ENCODE measurements around the gene OLFM2.
"Not testable (repeated sequence)": the region's sequence is repeated elsewhere in the genome, so short reads cannot be mapped to it uniquely, and the experiment has no call there.

Gene OLFM2

DNA sequence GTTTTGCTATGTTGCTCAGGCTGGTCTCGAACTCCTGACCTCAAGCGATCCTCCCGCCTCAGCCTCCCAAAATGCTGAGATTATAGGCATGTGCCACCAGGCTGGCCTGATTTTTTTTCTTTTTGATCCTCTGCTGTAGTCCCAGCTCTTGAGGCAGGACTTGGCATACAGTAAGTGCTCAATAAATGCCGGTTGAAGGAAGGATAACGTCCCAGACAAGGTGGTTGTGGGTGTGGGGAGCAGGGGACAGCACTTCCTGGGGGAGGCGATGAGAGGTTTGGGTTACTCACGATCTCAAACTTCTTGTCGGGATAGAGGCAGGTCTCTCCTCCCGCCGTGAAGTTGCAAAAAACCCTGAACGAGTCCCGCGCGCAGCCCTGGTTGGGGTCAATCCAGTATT is 29.7 kb upstream of the OLFM2 start:
- Histone ChIP-seq H3K4me3 (ENCODE audit: low read depth in 1 of 5, low read length in 5 of 5) (no peak overlapping the region), H3K9me3 (ENCODE audit: control insufficient read depth in 5 of 5, low read length in 5 of 5) (no peaks in the 10 kb centered on the region), H3K27me3 (ENCODE audit: control insufficient read depth in 5 of 5, insufficient read depth in 4 of 5, low read length in 5 of 5) (peaks cover 0 to 6% (median 0%) of the 10 kb centered on the region in 5 donors), H3K4me1 (ENCODE audit: control insufficient read depth in 5 of 5, insufficient read depth in 5 of 5, low read length in 5 of 5) (no peaks in the 10 kb centered on the region), H3K36me3 (ENCODE audit: control insufficient read depth in 5 of 5, insufficient read depth in 5 of 5, low read length in 5 of 5) (peaks cover 3 to 90% (median 56%) of the 10 kb centered on the region in 5 donors), H3K9ac (ENCODE audit: low read length in 5 of 5) (no peak overlapping the region), H3K27ac (ENCODE audit: low read depth, low read length) (no peak overlapping the region)

DNA sequence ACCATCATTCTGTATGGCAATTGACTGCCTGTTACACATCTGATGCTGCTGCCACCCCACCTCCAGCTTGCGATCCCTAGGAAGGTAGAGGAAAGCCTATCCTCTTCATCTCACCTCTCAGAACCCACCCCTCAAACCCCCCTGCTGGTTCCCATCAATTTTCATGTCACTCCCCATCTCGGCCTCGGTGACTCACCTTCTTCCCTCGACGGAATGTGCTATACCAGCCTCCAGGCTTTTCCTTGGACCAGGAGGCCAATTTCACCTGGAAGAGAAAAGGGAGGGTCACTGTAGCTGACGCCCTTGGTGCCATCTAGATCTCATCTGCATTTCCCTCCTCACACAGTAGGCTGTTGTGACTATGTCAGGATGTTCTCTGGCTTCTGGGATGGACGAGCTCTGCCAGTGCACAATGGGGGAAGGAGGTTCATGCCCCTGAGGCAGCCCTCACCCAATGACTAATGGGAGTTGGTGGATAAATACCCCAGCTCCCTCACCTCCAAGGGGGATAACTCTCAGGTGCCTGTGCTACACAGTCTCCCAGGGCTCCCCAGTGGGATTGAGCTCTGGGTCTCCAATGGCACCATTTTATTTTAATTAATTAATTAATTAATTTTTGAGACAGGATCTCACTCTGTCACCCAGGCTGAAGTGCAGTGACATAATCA is 26.4 kb upstream of the OLFM2 start:
- Histone ChIP-seq H3K4me3 (ENCODE audit: low read depth in 1 of 5, low read length in 5 of 5) (no peak overlapping the region), H3K27ac (ENCODE audit: low read depth, low read length) (no peak overlapping the region), H3K36me3 (ENCODE audit: control insufficient read depth in 5 of 5, insufficient read depth in 5 of 5, low read length in 5 of 5) (peaks cover 3 to 80% (median 44%) of the 10 kb centered on the region in 5 donors), H3K27me3 (ENCODE audit: control insufficient read depth in 5 of 5, insufficient read depth in 4 of 5, low read length in 5 of 5) (peaks cover 0 to 6% (median 0%) of the 10 kb centered on the region in 5 donors), H3K9me3 (ENCODE audit: control insufficient read depth in 5 of 5, low read length in 5 of 5) (no peaks in the 10 kb centered on the region), H3K9ac (ENCODE audit: low read length in 5 of 5) (no peak overlapping the region), H3K4me1 (ENCODE audit: control insufficient read depth in 5 of 5, insufficient read depth in 5 of 5, low read length in 5 of 5) (peaks cover 0 to 4% (median 0%) of the 10 kb centered on the region in 5 donors)

DNA sequence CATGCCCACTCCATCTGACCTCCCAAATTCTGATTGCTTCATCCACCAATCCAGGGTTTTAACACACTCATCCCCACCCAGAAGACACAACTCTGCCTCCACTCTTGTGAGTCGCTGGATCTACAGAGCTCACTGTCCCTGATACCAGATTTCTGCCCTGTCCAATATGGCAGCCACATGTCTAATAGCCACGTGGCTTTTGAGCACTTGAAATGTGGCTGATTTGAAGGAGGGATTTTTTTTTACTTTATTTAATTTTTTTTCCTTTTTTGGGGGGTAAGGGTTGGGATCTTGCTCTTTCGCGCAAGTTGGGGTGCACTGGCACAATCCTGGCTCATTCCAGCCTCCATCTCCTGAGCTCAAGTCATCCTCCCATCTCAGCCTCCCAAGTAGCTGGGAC is 24.8 kb upstream of the OLFM2 start:
- Histone ChIP-seq H3K36me3 (ENCODE audit: control insufficient read depth in 5 of 5, insufficient read depth in 5 of 5, low read length in 5 of 5) (peaks cover 0 to 63% (median 35%) of the 10 kb centered on the region in 5 donors), H3K27me3 (ENCODE audit: control insufficient read depth in 5 of 5, insufficient read depth in 4 of 5, low read length in 5 of 5) (no peaks in the 10 kb centered on the region)

DNA sequence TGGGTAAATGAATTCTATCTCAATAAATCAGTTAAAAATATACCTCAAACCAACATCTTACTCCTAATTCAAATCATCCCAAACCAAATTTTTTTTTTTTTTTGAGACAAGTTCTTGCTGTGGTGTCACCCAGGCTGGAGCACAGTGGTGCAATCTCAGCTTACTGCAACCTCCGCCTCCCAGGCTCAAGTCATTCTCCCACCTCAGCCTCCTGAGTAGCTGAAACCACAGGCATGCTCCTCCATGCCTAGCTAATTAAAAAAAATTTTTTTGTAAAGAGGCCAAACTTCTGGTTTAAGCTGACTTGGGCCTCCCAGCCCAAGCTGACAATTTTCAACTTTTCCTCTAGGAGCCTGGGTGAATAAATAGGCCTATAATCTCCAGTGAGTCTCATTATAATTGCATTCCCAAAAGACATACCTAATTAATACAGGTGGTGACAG is 22.1 kb upstream of the OLFM2 start:
- H3K4me3 ChIP-seq (ENCODE audit: low read depth in 1 of 5, low read length in 5 of 5): no peak overlapping the region
- H3K27me3 ChIP-seq (ENCODE audit: control insufficient read depth in 5 of 5, insufficient read depth in 4 of 5, low read length in 5 of 5): no peaks in the 10 kb centered on the region
- no peak overlapping the region for H3K27ac ChIP-seq (ENCODE audit: low read depth, low read length)
- peaks cover 0 to 4% (median 0%) of the 10 kb centered on the region in 5 donors for H3K4me1 ChIP-seq (ENCODE audit: control insufficient read depth in 5 of 5, insufficient read depth in 5 of 5, low read length in 5 of 5)
- H3K36me3 ChIP-seq (ENCODE audit: control insufficient read depth in 5 of 5, insufficient read depth in 5 of 5, low read length in 5 of 5): peaks cover 0 to 42% (median 26%) of the 10 kb centered on the region in 5 donors
- no peak overlapping the region for H3K9ac ChIP-seq (ENCODE audit: low read length in 5 of 5)
- no peaks in the 10 kb centered on the region for H3K9me3 ChIP-seq (ENCODE audit: control insufficient read depth in 5 of 5, low read length in 5 of 5)

More for the DNA sequence above, 24.8 kb upstream of the OLFM2 start:
- Histone ChIP-seq H3K9ac (ENCODE audit: low read length in 5 of 5) (no peak overlapping the region), H3K9me3 (ENCODE audit: control insufficient read depth in 5 of 5, low read length in 5 of 5) (no peaks in the 10 kb centered on the region), H3K4me3 (ENCODE audit: low read depth in 1 of 5, low read length in 5 of 5) (no peak overlapping the region), H3K27ac (ENCODE audit: low read depth, low read length) (no peak overlapping the region), H3K4me1 (ENCODE audit: control insufficient read depth in 5 of 5, insufficient read depth in 5 of 5, low read length in 5 of 5) (peaks cover 0 to 4% (median 0%) of the 10 kb centered on the region in 5 donors)

DNA sequence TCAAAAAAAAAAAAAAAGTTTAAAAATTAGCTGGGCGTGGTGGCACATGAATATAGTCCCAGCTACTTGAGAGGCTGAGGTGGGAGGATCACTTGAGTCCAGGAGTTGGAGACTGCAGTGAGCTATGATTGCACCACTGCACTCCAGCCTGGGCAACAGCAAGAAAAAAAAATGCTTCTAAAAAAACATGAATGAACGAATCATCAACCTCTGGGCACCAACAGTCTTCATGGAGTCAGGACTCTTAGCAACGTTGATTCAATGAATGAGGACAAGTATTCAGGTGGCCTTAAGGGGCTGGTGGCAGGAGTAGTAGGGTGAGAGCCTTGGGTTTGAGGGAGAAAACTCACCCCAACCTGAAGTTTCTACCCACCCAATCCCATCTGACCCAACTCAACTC is 20.6 kb upstream of the OLFM2 start:
- no peak overlapping the region for H3K9ac ChIP-seq (ENCODE audit: low read length in 5 of 5)
- H3K36me3 ChIP-seq (ENCODE audit: control insufficient read depth in 5 of 5, insufficient read depth in 5 of 5, low read length in 5 of 5): peaks cover 0 to 29% (median 17%) of the 10 kb centered on the region in 5 donors
- H3K4me1 ChIP-seq (ENCODE audit: control insufficient read depth in 5 of 5, insufficient read depth in 5 of 5, low read length in 5 of 5): peaks cover 0 to 10% (median 5%) of the 10 kb centered on the region in 5 donors
- no peak overlapping the region for H3K27ac ChIP-seq (ENCODE audit: low read depth, low read length)
- no peak overlapping the region for H3K4me3 ChIP-seq (ENCODE audit: low read depth in 1 of 5, low read length in 5 of 5)
- H3K27me3 ChIP-seq (ENCODE audit: control insufficient read depth in 5 of 5, insufficient read depth in 4 of 5, low read length in 5 of 5): no peaks in the 10 kb centered on the region
- H3K9me3 ChIP-seq (ENCODE audit: control insufficient read depth in 5 of 5, low read length in 5 of 5): no peaks in the 10 kb centered on the region

DNA sequence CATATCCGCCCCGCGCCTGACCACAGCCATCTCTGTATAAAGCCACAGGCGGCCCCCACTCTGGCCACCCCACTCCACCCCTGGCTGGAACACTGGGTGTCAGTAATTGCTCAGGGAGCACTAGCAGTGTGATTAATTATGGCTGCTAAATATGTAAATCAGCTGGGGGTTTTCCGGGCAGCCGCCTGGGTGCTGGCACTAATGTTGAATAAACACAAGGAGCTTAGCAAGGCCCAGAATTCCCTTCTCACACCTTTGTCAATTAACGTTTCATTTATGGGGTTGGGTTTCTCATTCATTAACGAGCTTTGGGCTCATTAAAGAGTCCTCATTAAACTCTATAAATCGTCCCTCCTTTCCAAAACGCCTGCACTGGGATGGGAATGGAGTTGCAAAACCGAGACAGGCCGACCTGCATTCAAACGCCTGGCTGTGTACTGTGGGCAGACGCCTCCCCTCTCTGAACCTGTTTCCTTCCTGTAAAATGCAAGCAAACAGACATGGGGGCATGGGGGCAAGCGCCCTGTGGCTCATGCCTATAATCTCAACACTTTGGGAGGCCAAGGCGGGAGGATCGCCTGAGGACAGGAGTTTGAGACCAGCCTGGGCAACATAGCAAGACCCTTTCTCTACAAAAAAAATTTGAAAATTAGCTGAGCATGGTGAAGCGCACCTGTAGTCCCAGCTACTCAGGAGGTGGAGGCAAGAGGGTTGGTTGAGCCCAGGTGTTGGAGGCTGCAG is 17.7 kb upstream of the OLFM2 start:
- Histone ChIP-seq H3K27ac (ENCODE audit: low read depth, low read length) (peak overlapping the region; percentile 75), H3K9ac (ENCODE audit: low read length in 5 of 5) (no peak overlapping the region), H3K9me3 (ENCODE audit: control insufficient read depth in 5 of 5, low read length in 5 of 5) (no peaks in the 10 kb centered on the region), H3K4me3 (ENCODE audit: low read depth in 1 of 5, low read length in 5 of 5) (no peak overlapping the region), H3K4me1 (ENCODE audit: control insufficient read depth in 5 of 5, insufficient read depth in 5 of 5, low read length in 5 of 5) (peaks cover 0 to 10% (median 5%) of the 10 kb centered on the region in 5 donors), H3K36me3 (ENCODE audit: control insufficient read depth in 5 of 5, insufficient read depth in 5 of 5, low read length in 5 of 5) (peaks cover 0 to 6% (median 3%) of the 10 kb centered on the region in 5 donors), H3K27me3 (ENCODE audit: control insufficient read depth in 5 of 5, insufficient read depth in 4 of 5, low read length in 5 of 5) (no peaks in the 10 kb centered on the region)

DNA sequence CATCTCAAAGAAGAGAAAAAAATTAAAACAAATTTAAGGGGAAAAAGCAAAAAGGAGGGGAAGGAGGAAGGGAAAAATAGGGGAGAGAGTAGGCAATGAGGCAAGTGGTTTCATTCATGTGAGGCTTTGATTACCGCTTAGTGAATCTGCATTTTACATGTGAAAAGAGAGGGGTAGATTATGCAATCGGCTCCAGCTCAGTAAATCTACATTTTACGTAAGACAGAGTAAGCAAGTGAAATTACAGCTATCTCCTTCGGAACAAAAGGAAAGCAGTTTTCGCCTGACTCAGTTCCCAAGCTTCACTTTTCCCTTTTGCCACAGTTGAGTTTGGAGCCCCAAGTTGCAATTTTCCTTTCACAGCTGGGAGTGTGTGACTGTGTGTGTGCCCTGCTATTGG is 16.0 kb upstream of the OLFM2 start:
- peak overlapping the region; percentile 75 for H3K27ac ChIP-seq (ENCODE audit: low read depth, low read length)
- H3K36me3 ChIP-seq (ENCODE audit: control insufficient read depth in 5 of 5, insufficient read depth in 5 of 5, low read length in 5 of 5): no peaks in the 10 kb centered on the region
- H3K4me3 ChIP-seq (ENCODE audit: low read depth in 1 of 5, low read length in 5 of 5): no peak overlapping the region
- peaks cover 0 to 3% (median 0%) of the 10 kb centered on the region in 5 donors for H3K27me3 ChIP-seq (ENCODE audit: control insufficient read depth in 5 of 5, insufficient read depth in 4 of 5, low read length in 5 of 5)
- H3K9ac ChIP-seq (ENCODE audit: low read length in 5 of 5): peak overlapping the region in 1 of 5 donors; percentile 12
- peaks cover 0 to 3% (median 0%) of the 10 kb centered on the region in 5 donors for H3K9me3 ChIP-seq (ENCODE audit: control insufficient read depth in 5 of 5, low read length in 5 of 5)
- peaks cover 5 to 23% (median 15%) of the 10 kb centered on the region in 5 donors for H3K4me1 ChIP-seq (ENCODE audit: control insufficient read depth in 5 of 5, insufficient read depth in 5 of 5, low read length in 5 of 5)

DNA sequence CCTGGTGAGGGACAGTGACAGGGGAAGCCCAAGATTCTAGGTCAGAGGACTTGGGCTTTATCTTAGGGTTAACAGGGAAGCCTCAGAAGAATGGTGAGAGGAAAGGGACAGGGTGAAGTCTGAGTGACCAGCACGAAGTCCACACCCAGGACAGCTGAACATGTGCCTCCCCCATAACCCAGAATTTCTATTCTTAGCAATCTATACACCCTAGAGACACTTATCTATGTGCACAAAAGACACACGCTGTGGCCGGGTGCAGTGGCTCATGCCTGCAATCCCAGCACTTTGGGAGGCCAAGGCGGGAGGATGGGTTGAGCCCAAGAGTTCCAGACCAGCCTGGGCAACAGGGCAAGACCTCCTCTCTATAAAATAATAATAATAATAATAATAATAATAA is 11.1 kb upstream of the OLFM2 start:
- Histone ChIP-seq H3K4me3 (ENCODE audit: low read depth in 1 of 5, low read length in 5 of 5) (peak overlapping the region in 1 of 5 donors; percentile 26), H3K9me3 (ENCODE audit: control insufficient read depth in 5 of 5, low read length in 5 of 5) (peaks cover 0 to 9% (median 1%) of the 10 kb centered on the region in 5 donors), H3K9ac (ENCODE audit: low read length in 5 of 5) (no peak overlapping the region), H3K27me3 (ENCODE audit: control insufficient read depth in 5 of 5, insufficient read depth in 4 of 5, low read length in 5 of 5) (peaks cover 0 to 9% (median 0%) of the 10 kb centered on the region in 5 donors), H3K27ac (ENCODE audit: low read depth, low read length) (peak overlapping the region; percentile 76), H3K4me1 (ENCODE audit: control insufficient read depth in 5 of 5, insufficient read depth in 5 of 5, low read length in 5 of 5) (peaks cover 13 to 40% (median 39%) of the 10 kb centered on the region in 5 donors), H3K36me3 (ENCODE audit: control insufficient read depth in 5 of 5, insufficient read depth in 5 of 5, low read length in 5 of 5) (peaks cover 0 to 4% (median 0%) of the 10 kb centered on the region in 5 donors)

DNA sequence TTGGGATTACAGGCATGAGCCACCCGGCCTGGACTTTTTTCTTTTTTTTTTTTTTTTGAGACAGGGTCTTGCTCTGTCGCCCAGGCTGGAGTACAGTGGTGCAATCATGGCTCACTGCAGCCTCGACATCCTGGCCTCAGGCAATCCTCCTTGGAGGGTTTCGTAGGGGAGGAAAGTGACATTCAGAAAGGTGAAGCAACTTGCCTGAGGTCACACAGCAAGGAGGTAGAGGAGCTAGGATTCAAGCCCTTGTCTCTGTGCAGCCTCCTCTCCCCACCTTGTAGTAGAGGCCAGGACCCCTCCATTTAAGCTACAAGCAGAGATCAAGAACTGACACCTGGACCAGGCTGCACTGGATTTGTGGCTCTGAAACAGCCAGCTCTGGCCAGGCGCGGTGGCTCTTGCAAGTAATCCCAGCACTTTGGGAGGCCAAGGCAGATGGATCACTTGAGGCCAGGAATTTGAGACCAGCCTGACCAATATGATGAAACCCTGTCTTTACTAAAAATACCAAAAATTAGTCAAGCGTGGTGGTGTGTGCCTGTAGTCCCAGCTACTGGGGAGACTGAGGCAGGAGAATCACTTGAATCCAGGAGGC is 10.3 kb upstream of the OLFM2 start:
- Histone ChIP-seq H3K9ac (ENCODE audit: low read length in 5 of 5) (peak overlapping the region in 1 of 5 donors; percentile 35), H3K9me3 (ENCODE audit: control insufficient read depth in 5 of 5, low read length in 5 of 5) (peaks cover 7 to 11% (median 9%) of the 10 kb centered on the region in 5 donors), H3K4me1 (ENCODE audit: control insufficient read depth in 5 of 5, insufficient read depth in 5 of 5, low read length in 5 of 5) (peaks cover 11 to 38% (median 35%) of the 10 kb centered on the region in 5 donors), H3K27ac (ENCODE audit: low read depth, low read length) (peak overlapping the region; percentile 76)
- H3K4me3 ChIP-seq (ENCODE audit: low read depth in 1 of 5, low read length in 5 of 5); H3K27me3 ChIP-seq (ENCODE audit: control insufficient read depth in 5 of 5, insufficient read depth in 4 of 5, low read length in 5 of 5); H3K36me3 ChIP-seq (ENCODE audit: control insufficient read depth in 5 of 5, insufficient read depth in 5 of 5, low read length in 5 of 5): not testable (repeated sequence)
